ENCODE data around the gene YPEL5.

DNA sequence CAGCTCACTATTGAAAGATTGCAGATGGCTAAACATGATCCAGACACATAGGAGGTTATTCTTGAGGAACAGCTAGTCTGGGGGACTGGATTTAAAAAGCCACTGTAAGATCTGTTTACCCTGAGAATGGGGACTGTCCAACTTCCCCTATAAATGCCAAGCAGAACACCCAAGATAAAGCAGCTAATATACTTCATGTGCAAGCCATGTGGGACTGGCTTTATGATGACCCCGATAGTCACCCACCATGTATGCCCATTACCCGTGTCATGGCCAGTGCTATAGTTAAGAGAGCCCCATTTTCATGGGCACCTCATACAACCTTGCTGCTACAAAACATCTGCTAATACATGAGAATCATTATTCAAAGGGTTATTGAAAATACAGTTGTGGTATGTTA is 16.0 kb downstream of the YPEL5 start:
- no peak for TF ChIP-seq EZH2 (IDR thresholded peaks at IDR 0.05)
- TF ChIP-seq, protein P1, sequence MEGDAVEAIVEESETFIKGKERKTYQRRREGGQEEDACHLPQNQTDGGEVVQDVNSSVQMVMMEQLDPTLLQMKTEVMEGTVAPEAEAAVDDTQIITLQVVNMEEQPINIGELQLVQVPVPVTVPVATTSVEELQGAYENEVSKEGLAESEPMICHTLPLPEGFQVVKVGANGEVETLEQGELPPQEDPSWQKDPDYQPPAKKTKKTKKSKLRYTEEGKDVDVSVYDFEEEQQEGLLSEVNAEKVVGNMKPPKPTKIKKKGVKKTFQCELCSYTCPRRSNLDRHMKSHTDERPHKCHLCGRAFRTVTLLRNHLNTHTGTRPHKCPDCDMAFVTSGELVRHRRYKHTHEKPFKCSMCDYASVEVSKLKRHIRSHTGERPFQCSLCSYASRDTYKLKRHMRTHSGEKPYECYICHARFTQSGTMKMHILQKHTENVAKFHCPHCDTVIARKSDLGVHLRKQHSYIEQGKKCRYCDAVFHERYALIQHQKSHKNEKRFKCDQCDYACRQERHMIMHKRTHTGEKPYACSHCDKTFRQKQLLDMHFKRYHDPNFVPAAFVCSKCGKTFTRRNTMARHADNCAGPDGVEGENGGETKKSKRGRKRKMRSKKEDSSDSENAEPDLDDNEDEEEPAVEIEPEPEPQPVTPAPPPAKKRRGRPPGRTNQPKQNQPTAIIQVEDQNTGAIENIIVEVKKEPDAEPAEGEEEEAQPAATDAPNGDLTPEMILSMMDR (IDR thresholded peaks at IDR 0.05) = no peak
- no peak for TF ChIP-seq EZH2phosphoT487 (IDR thresholded peaks at IDR 0.05)

All from neural progenitor cell (in vitro differentiated cells).